HepG2 (cell line): ENCODE data around the gene ATP9A. TPM values are rescaled to one million over a fixed set of nuclear protein-coding genes. Genes with fewer than 3 reads are reported as not detected.
A peak's percentile ranks its signal among the peaks of the same experiment; 100 is the strongest.

Source experiments
- ATAC-seq: fragments of 200-7000 bp; cut with Tn5 transposase; 3 replicates; pipeline ENCODE4 v1.9.1; 2020; ENCODE audit warnings: mild to moderate bottlenecking, moderate library complexity
- BruUV-seq: library from RNA; stranded (reverse); fragments of 400-500 nt; replicated peaks from 2 replicates; lab custom pipeline; 2021; lab: Mats Ljungman, UMichigan
- CTCF ChIA-PET: fragments of 300-600 bp; formaldehyde crosslinking; extraction: SDS; loops from one replicate; lab custom pipeline; 2021; ENCODE audit warnings: low total read pairs, inconsistent platforms, low intra/inter-chr PET ratio; lab: Yijun Ruan, JAX
- POLR2A ChIA-PET: fragments of 350-600 bp; sonication (Branson Sonifier 250); formaldehyde crosslinking; loops from one replicate; lab custom pipeline; 2020; ENCODE audit warnings: antibody characterized with exemption, inconsistent platforms; lab: Yijun Ruan, JAX
- DNase-seq: peaks from one replicate; pipeline ENCODE4 v3.0.0-alpha.2; 2015; ENCODE audit warnings: low spot score
- FAIRE-seq: peaks from 3 replicates; lab custom pipeline; 2011; peaks lifted over from hg19 to GRCh38; lab: Jason Lieb, UNC
- H2AFZ ChIP-seq: one replicate; pipeline ENCODE4 v1.6.1; 2011; ENCODE audit warnings: low read length, inconsistent platforms
- H3K27ac ChIP-seq: fragments of 300-600 bp; 3 replicates; pipeline ENCODE4 v1.8.0; 2011; ENCODE audit warnings: mixed run types, mild to moderate bottlenecking, mixed read lengths, low read length, inconsistent platforms; ENCODE audit not compliant: insufficient read depth; ENCODE audit errors: extremely low read length
- H3K27me3 ChIP-seq, 2 experiments: fragments of 200-600 bp in 1 of 2; 2 replicates in 1 of 2; 3 replicates in 1 of 2; pipeline versions ENCODE4 v1.6.0 to v1.8.0; 2011; ENCODE audit warnings: low read length in 2 of 2, mild to moderate bottlenecking in 2 of 2, moderate library complexity in 2 of 2, inconsistent platforms in 1 of 2; ENCODE audit not compliant: insufficient read depth in 2 of 2, control insufficient read depth in 1 of 2
- H3K36me3 ChIP-seq, 2 experiments: fragments of 200-600 bp in 1 of 2; replicated peaks in 1 of 2; 2 replicates in 1 of 2; 3 replicates in 1 of 2; pipeline versions ENCODE4 v1.5.1 to v1.8.0; 2011; ENCODE audit warnings: low read length in 2 of 2, inconsistent platforms in 1 of 2; ENCODE audit not compliant: insufficient read depth in 2 of 2, control insufficient read depth in 1 of 2
- H3K4me1 ChIP-seq: 2 replicates; pipeline ENCODE4 v1.5.1; 2012; ENCODE audit warnings: low read length, inconsistent platforms; ENCODE audit not compliant: insufficient read depth
- H3K4me2 ChIP-seq: 2 replicates; pipeline ENCODE4 v1.6.0; 2011; ENCODE audit warnings: low read depth, low read length, inconsistent platforms
- H3K4me3 ChIP-seq, 3 experiments: fragments of 200-600 bp in 1 of 3; sonication (generic), shearing (Covaris generic) in 1 of 3; replicated peaks in 1 of 3; 2 replicates each; pipeline ENCODE4 v1.5.1; 2011 to 2016; ENCODE audit warnings: low read length in 3 of 3, inconsistent platforms in 2 of 3, low read depth in 2 of 3, mild to moderate bottlenecking in 2 of 3, control low read depth in 1 of 3, mixed read lengths in 1 of 3; ENCODE audit not compliant: insufficient read depth in 1 of 3
- H3K79me2 ChIP-seq: one replicate; pipeline ENCODE4 v1.6.1; 2011; ENCODE audit warnings: low read length, inconsistent platforms; ENCODE audit not compliant: insufficient read depth
- H3K9ac ChIP-seq: 2 replicates; pipeline ENCODE4 v1.6.0; 2011; ENCODE audit warnings: mild to moderate bottlenecking, low read depth, low read length, inconsistent platforms; ENCODE audit not compliant: insufficient read depth
- H3K9me3 ChIP-seq: 2 replicates; pipeline ENCODE4 v1.5.1; 2012; ENCODE audit warnings: mild to moderate bottlenecking, low read length
- H4K20me1 ChIP-seq: 2 replicates; pipeline ENCODE4 v1.6.0; 2011; ENCODE audit warnings: inconsistent platforms, mild to moderate bottlenecking, low read length, moderate library complexity; ENCODE audit not compliant: insufficient read depth
- CENPT ChIP-seq: sonication (generic); formaldehyde crosslinking; IDR thresholded peaks from 2 replicates; pipeline ENCODE4 v1.8.0; 2022; ENCODE audit warnings: low read depth, mild to moderate bottlenecking, moderate library complexity, missing genetic modification reagents
- CREBL2 ChIP-seq: sonication (generic); formaldehyde crosslinking; IDR thresholded peaks from 2 replicates; pipeline ENCODE4 v1.8.1; 2023; ENCODE audit warnings: missing genetic modification reagents, mild to moderate bottlenecking, borderline replicate concordance
- CTCF ChIP-seq: sonication (generic); formaldehyde crosslinking; IDR thresholded peaks from 2 replicates; pipeline ENCODE4 v1.5.0; 2020; ENCODE audit warnings: mild to moderate bottlenecking, missing genetic modification reagents, moderate library complexity
- MED8 ChIP-seq: sonication (generic); formaldehyde crosslinking; IDR thresholded peaks from 2 replicates; pipeline ENCODE4 v1.8.1; 2023; ENCODE audit warnings: mild to moderate bottlenecking, missing genetic modification reagents; ENCODE audit not compliant: insufficient replicate concordance
- NFKBIZ ChIP-seq: IDR thresholded peaks from 2 replicates; pipeline ENCODE4 v1.6.1; 2018; ENCODE audit warnings: missing genetic modification reagents, missing compliant biosample characterization
- PATZ1 ChIP-seq: sonication (generic); formaldehyde crosslinking; IDR thresholded peaks from 2 replicates; pipeline ENCODE4 v1.4.0; 2020; ENCODE audit warnings: missing genetic modification reagents
- PITX1 ChIP-seq: sonication (generic); formaldehyde crosslinking; IDR thresholded peaks from 2 replicates; pipeline ENCODE4 v1.5.1; 2020; ENCODE audit warnings: mild to moderate bottlenecking, missing genetic modification reagents
- RFXAP ChIP-seq: sonication (generic); formaldehyde crosslinking; IDR thresholded peaks from 2 replicates; pipeline ENCODE4 v1.4.0; 2020; ENCODE audit warnings: missing genetic modification reagents, borderline replicate concordance
- WGBS: methylation state at CpG from one replicate; pipeline ENCODE4 v1.1.6; 2017; ENCODE audit warnings: low lambda C conversion rate; 5-methylcytosine and 5-hydroxymethylcytosine counted together
- in situ Hi-C: cut with HindIII; loops from 2 replicates; pipeline ENCODE4 v1.10.0; 2017; ENCODE audit warnings: low pct_unique_long_range_greater_than_20kb; ENCODE audit not compliant: extremely low pct_ligation_motif_present
- intact Hi-C: fragments of 100-400 bp; cut with micrococcal nuclease; formaldehyde crosslinking; loops from one replicate; pipeline ENCODE4 v1.10.0; 2022; ENCODE audit not compliant: unreplicated experiment
- polyA plus RNA-seq, 8 experiments: library from polyadenylated mRNA; depleted of rRNA in 3 of 8; stranded (reverse) in 7 of 8; unstranded in 1 of 8; fragments of >200 nt; fragmentation: Illumina TruSeq in 4 of 8; extraction: Trizol in 4 of 8; gene quantifications; 2 replicates each; pipeline versions ENCODE4 v1.2.1 to v1.2.3, GENCODE V29; 2011 to 2016; ENCODE audit warnings: low read depth in 4 of 8, missing spikeins in 1 of 8, mixed read lengths in 1 of 8; ENCODE audit not compliant: insufficient read depth in 1 of 8
- total RNA-seq, 5 experiments: library from RNA; depleted of rRNA; stranded (reverse); fragments of >200 nt; fragmentation: Illumina TruSeq; extraction: Trizol; gene quantifications; 2 replicates each; pipeline ENCODE4 v1.2.3, GENCODE V29; 2016; ENCODE audit warnings: low read depth in 1 of 5

Gene ATP9A
- total and polyA plus RNA-seq, 2 of the 13 experiments (the other 11 are each of a cell fraction or from before 2014, with no cell fraction given) = 11.8 to 18.5 TPM

GRCh38 chr20:51740838-51741237, 27.4 kb downstream of the ATP9A start:
- Histone ChIP-seq H4K20me1 (no peaks in the 10 kb centered on the region), H3K27ac (no peak overlapping the region), H3K4me2 (no peak overlapping the region), H3K9me3 (no peaks in the 10 kb centered on the region), H2AFZ (no peak overlapping the region), H3K9ac (no peak overlapping the region), H3K36me3 (no peaks in the 10 kb centered on the region), H3K4me3 (no peak overlapping the region), H3K27me3 (no peaks in the 10 kb centered on the region), H3K79me2 (peaks cover 17% of the 10 kb centered on the region), H3K4me1 (peaks cover 82% of the 10 kb centered on the region)
- ChIA-PET POLR2A (no interaction called here), CTCF (no interaction called here)
- intact Hi-C loops = no loop called here
- in situ Hi-C loops = no loop called here
- 95% methylated on average over 3 of the region's 3 CpGs for WGBS
- FAIRE-seq (no peak), DNase-seq (no peak), ATAC-seq (no peak)
- TF ChIP-seq MED8 (no peak), CTCF (CRISPR knock-in tag) (no peak), PATZ1 (no peak), NFKBIZ (CRISPR knock-in tag) (0 out of 2 replicates have a peak, but pooled peaks have one; percentile 6), CREBL2 (CRISPR knock-in tag) (no peak), RFXAP (CRISPR knock-in tag) (no peak), CENPT (CRISPR knock-in tag) (no peak), PITX1 (no peak)
- BruUV-seq = no TSS peak
